Activated CD4-positive, alpha-beta T cell treated with anti-CD3 and anti-CD28 coated beads for 36 hours (primary cell): ENCODE measurements around the gene CWF19L1. TPM values are rescaled to one million over a fixed set of nuclear protein-coding genes. Genes with fewer than 3 reads are reported as not detected.
A peak's percentile ranks its signal among the peaks of the same experiment; 100 is the strongest.
"Not testable (repeated sequence)": the region's sequence is repeated elsewhere in the genome, so short reads cannot be mapped to it uniquely, and the experiment has no call there.

Experiments
- ATAC-seq: fragments of 200-7000 bp; cut with Tn5 transposase; one replicate; pipeline ENCODE4 v1.10.0; 2021; ENCODE audit warnings: mild to moderate bottlenecking, moderate library complexity
- CTCF ChIA-PET: fragments of 350-600 bp; sonication (Branson Sonifier 250); formaldehyde crosslinking; loops from one replicate; lab custom pipeline; 2021; ENCODE audit warnings: antibody characterized with exemption; lab: Charles Lee
- POLR2A ChIA-PET: fragments of 350-600 bp; sonication (Branson Sonifier 250); formaldehyde crosslinking; loops from one replicate; lab custom pipeline; 2021; ENCODE audit warnings: antibody characterized with exemption, inconsistent platforms; lab: Charles Lee
- DNase-seq: peaks from one replicate; pipeline ENCODE4 v3.0.0-alpha.2; 2020
- H3K27ac Mint-ChIP-seq: one replicate; pipeline ENCODE4 v1.8.0; 2021; ENCODE audit warnings: mixed read lengths
- H3K27me3 Mint-ChIP-seq: one replicate; pipeline ENCODE4 v1.8.0; 2021; ENCODE audit warnings: mixed read lengths
- H3K36me3 Mint-ChIP-seq: one replicate; pipeline ENCODE4 v1.8.0; 2021; ENCODE audit warnings: low read depth, mixed read lengths
- H3K4me1 Mint-ChIP-seq: one replicate; pipeline ENCODE4 v1.8.0; 2021; ENCODE audit warnings: mixed read lengths
- H3K4me3 Mint-ChIP-seq: one replicate; pipeline ENCODE4 v1.8.0; 2021; ENCODE audit warnings: mild to moderate bottlenecking, moderate library complexity, mixed read lengths
- H3K9me3 Mint-ChIP-seq: one replicate; pipeline ENCODE4 v1.8.0; 2021; ENCODE audit warnings: low read depth, mixed read lengths
- intact Hi-C, 2 experiments: fragments of 100-400 bp; cut with DNase I in 1 of 2; cut with micrococcal nuclease in 1 of 2; formaldehyde crosslinking; loops; one replicate each; pipeline versions ENCODE4 v1.14.2 to v1.15.1; 2022 to 2024; cut with DNase I, micrococcal nuclease
- total RNA-seq, 2 experiments: library from RNA; stranded (reverse); gene quantifications; one replicate each; pipeline ENCODE4 v1.2.3, GENCODE V29; 2021

Gene CWF19L1
- total RNA-seq = 10 to 100 TPM; 43.4 to 47.5 TPM

- CTCF ChIA-PET = interaction anchor here (0.6 kb wide), 1 partner anchor 27 kb away, joined by 3 read pairs; no protein-coding TSS in a partner anchor
Measured at GRCh38 chr10:100267239-100268104, at the start of gene CWF19L1. Gene CWF19L1, minus strand, starts transcription at chr10:100267638. Its CDS starts 45 bp downstream, at chr10:100267593.

GRCh38 chr10:100315615-100316014 lies 48.2 kb upstream of the CWF19L1 start:
- H3K4me1 Mint-ChIP-seq = no peaks in the 10 kb centered on the region
- ATAC-seq = no peak

More at GRCh38 chr10:100267239-100268104, at the start of gene CWF19L1:
- Mint-ChIP-seq H3K4me1 (peaks cover 22% of the 10 kb centered on the region), H3K4me3 (peak within 1 kb of the TSS; percentile 97), H3K9me3 (no peaks in the 10 kb centered on the region), H3K36me3 (peaks cover 8% of the 10 kb centered on the region), H3K27me3 (no peaks in the 10 kb centered on the region), H3K27ac (peak within 1 kb of the TSS; percentile 99)
- POLR2A ChIA-PET = interaction anchor here (0.8 to 1.0 kb wide), 2 partner anchors 18 to 20 kb away, joined by 3 to 5 read pairs; no protein-coding TSS in a partner anchor
- DNase-seq (peak; percentile 86), ATAC-seq (peak; percentile 92)
- intact Hi-C loops = loop anchor here (1.0 to 5.0 kb wide), 7 partner anchors 19 to 645 kb away; partner anchors contain the start of genes BLOC1S2 (in 2 of the 2), CHUK (in 1 of the 2), COX15 (in 1 of the 2) and CUTC (in 1 of the 2)

GRCh38 chr10:100311298-100311697 lies 43.9 kb upstream of the CWF19L1 start:
- Mint-ChIP-seq H3K27ac (no peak overlapping the region), H3K9me3 (no peaks in the 10 kb centered on the region), H3K36me3 (no peaks in the 10 kb centered on the region)

More at GRCh38 chr10:100315615-100316014, 48.2 kb upstream of the CWF19L1 start:
- H3K9me3 Mint-ChIP-seq = no peaks in the 10 kb centered on the region
- no peak overlapping the region for H3K4me3 Mint-ChIP-seq
- H3K27ac Mint-ChIP-seq = no peak overlapping the region
- no peak for DNase-seq
- no peaks in the 10 kb centered on the region for H3K36me3 Mint-ChIP-seq
- ChIA-PET POLR2A (no interaction called here), CTCF (no interaction called here)
- peaks cover 32% of the 10 kb centered on the region for H3K27me3 Mint-ChIP-seq
- intact Hi-C loops = no loop called here

GRCh38 chr10:100307684-100308083 lies 40.2 kb upstream of the CWF19L1 start:
- Mint-ChIP-seq H3K27me3 (peaks cover 45% of the 10 kb centered on the region), H3K27ac (no peak overlapping the region), H3K36me3 (no peaks in the 10 kb centered on the region), H3K4me3 (no peak overlapping the region), H3K9me3 (no peaks in the 10 kb centered on the region), H3K4me1 (no peaks in the 10 kb centered on the region)
- DNase-seq = no peak
- intact Hi-C loops = no loop called here
- CTCF ChIA-PET = no interaction called here
- POLR2A ChIA-PET = no interaction called here
- no peak for ATAC-seq

More at GRCh38 chr10:100311298-100311697, 43.9 kb upstream of the CWF19L1 start:
- ATAC-seq (no peak), DNase-seq (no peak)
- no peaks in the 10 kb centered on the region for H3K4me1 Mint-ChIP-seq
- intact Hi-C loops = no loop called here
- no peak overlapping the region for H3K4me3 Mint-ChIP-seq
- ChIA-PET POLR2A (no interaction called here), CTCF (interaction anchor here (0.6 to 1.4 kb wide), 5 partner anchors 17 to 208 kb away, joined by 3 to 4 read pairs (median 3); no protein-coding TSS in a partner anchor)
- peaks cover 39% of the 10 kb centered on the region for H3K27me3 Mint-ChIP-seq

- peaks cover 40% of the 10 kb centered on the region for H3K27me3 Mint-ChIP-seq
- POLR2A ChIA-PET = no interaction called here
- no peak overlapping the region for H3K4me3 Mint-ChIP-seq
Measured at GRCh38 chr10:100306861-100307260, 39.4 kb upstream of the CWF19L1 start.

GRCh38 chr10:100304414-100304813 lies 37.0 kb upstream of the CWF19L1 start:
- H3K4me1 Mint-ChIP-seq = no peaks in the 10 kb centered on the region

More at GRCh38 chr10:100306861-100307260, 39.4 kb upstream of the CWF19L1 start:
- H3K9me3 Mint-ChIP-seq = no peaks in the 10 kb centered on the region
- intact Hi-C loops = no loop called here
- no peaks in the 10 kb centered on the region for H3K36me3 Mint-ChIP-seq
- CTCF ChIA-PET = no interaction called here
- ATAC-seq (no peak), DNase-seq (no peak)
- H3K27ac Mint-ChIP-seq = no peak overlapping the region
- no peaks in the 10 kb centered on the region for H3K4me1 Mint-ChIP-seq

GRCh38 chr10:100303724-100304319 lies 36.4 kb upstream of the CWF19L1 start:
- no peak overlapping the region for H3K27ac Mint-ChIP-seq
- no peaks in the 10 kb centered on the region for H3K36me3 Mint-ChIP-seq
- H3K4me3 Mint-ChIP-seq = no peak overlapping the region
- intact Hi-C loops = loop anchor here in 1 of 2 experiments (1.0 kb wide), 1 partner anchor 129 kb away; no protein-coding TSS in a partner anchor
- POLR2A ChIA-PET = no interaction called here
- CTCF ChIA-PET = interaction anchor here (0.6 to 1.6 kb wide), 7 partner anchors 19 to 205 kb away, joined by 3 to 6 read pairs (median 3); no protein-coding TSS in a partner anchor
- no peaks in the 10 kb centered on the region for H3K9me3 Mint-ChIP-seq
- DNase-seq = no peak
- no peak for ATAC-seq
- H3K27me3 Mint-ChIP-seq = peaks cover 41% of the 10 kb centered on the region
- no peaks in the 10 kb centered on the region for H3K4me1 Mint-ChIP-seq

More at GRCh38 chr10:100304414-100304813, 37.0 kb upstream of the CWF19L1 start:
- H3K4me3 Mint-ChIP-seq = no peak overlapping the region
- CTCF ChIA-PET = interaction anchor here (0.6 to 1.4 kb wide), 4 partner anchors 111 to 178 kb away, joined by 3 to 5 read pairs (median 4); no protein-coding TSS in a partner anchor
- H3K9me3 Mint-ChIP-seq = no peaks in the 10 kb centered on the region
- intact Hi-C loops = no loop called here
- ATAC-seq = no peak
- DNase-seq = no peak
- POLR2A ChIA-PET = no interaction called here
- H3K27me3 Mint-ChIP-seq = peaks cover 39% of the 10 kb centered on the region
- no peaks in the 10 kb centered on the region for H3K36me3 Mint-ChIP-seq
- no peak overlapping the region for H3K27ac Mint-ChIP-seq

GRCh38 chr10:100301123-100301522 lies 33.7 kb upstream of the CWF19L1 start:
- H3K4me3 Mint-ChIP-seq, H3K9me3 Mint-ChIP-seq, H3K27ac Mint-ChIP-seq, DNase-seq, intact Hi-C loops, H3K36me3 Mint-ChIP-seq, H3K4me1 Mint-ChIP-seq, POLR2A ChIA-PET, CTCF ChIA-PET, ATAC-seq: not testable (repeated sequence)
- peaks cover 38% of the 10 kb centered on the region for H3K27me3 Mint-ChIP-seq

- H3K27me3 Mint-ChIP-seq = peaks cover 30% of the 10 kb centered on the region
- DNase-seq (no peak), ATAC-seq (no peak)
- ChIA-PET POLR2A (no interaction called here), CTCF (interaction anchor here (0.7 kb wide), 1 partner anchor 125 kb away, joined by 3 read pairs; no protein-coding TSS in a partner anchor)
- H3K4me1 Mint-ChIP-seq = no peaks in the 10 kb centered on the region
- H3K9me3 Mint-ChIP-seq = no peaks in the 10 kb centered on the region
- no peak overlapping the region for H3K4me3 Mint-ChIP-seq
- intact Hi-C loops = no loop called here
- H3K27ac Mint-ChIP-seq = no peak overlapping the region
- H3K36me3 Mint-ChIP-seq = no peaks in the 10 kb centered on the region
Measured at GRCh38 chr10:100297242-100297641, 29.8 kb upstream of the CWF19L1 start.

- Mint-ChIP-seq H3K36me3 (no peaks in the 10 kb centered on the region), H3K9me3 (no peaks in the 10 kb centered on the region), H3K4me3 (no peak overlapping the region), H3K27me3 (peaks cover 23% of the 10 kb centered on the region), H3K4me1 (no peaks in the 10 kb centered on the region), H3K27ac (no peak overlapping the region)
- POLR2A ChIA-PET = no interaction called here
- DNase-seq = no peak
- intact Hi-C loops = no loop called here
- CTCF ChIA-PET = no interaction called here
- ATAC-seq = no peak
Measured at GRCh38 chr10:100293066-100293465, 25.6 kb upstream of the CWF19L1 start.

- not testable (repeated sequence) for H3K4me3 Mint-ChIP-seq, H3K36me3 Mint-ChIP-seq
Measured at GRCh38 chr10:100292300-100292699, 24.9 kb upstream of the CWF19L1 start.

More at GRCh38 chr10:100292300-100292699, 24.9 kb upstream of the CWF19L1 start:
- H3K27me3 Mint-ChIP-seq = peaks cover 21% of the 10 kb centered on the region
- DNase-seq, H3K9me3 Mint-ChIP-seq, H3K4me1 Mint-ChIP-seq, H3K27ac Mint-ChIP-seq, intact Hi-C loops, ATAC-seq: not testable (repeated sequence)
- POLR2A ChIA-PET = interaction anchor here (0.6 kb wide), 1 partner anchor 270 kb away, joined by 5 read pairs; no protein-coding TSS in a partner anchor
- CTCF ChIA-PET = interaction anchor here (0.5 kb wide), 1 partner anchor 184 kb away, joined by 4 read pairs; no protein-coding TSS in a partner anchor
